ENCODE data around the gene TM7SF2.

TM7SF2 gene

GRCh38 chr11:65104628-65105027 lies 7.0 kb upstream of the TM7SF2 start:
- Histone ChIP-seq H3K27ac (ENCODE audit: low read depth, low read length) (no peak overlapping the region), H3K9me3 (ENCODE audit: control insufficient read depth in 1 of 2, low read length in 2 of 2) (no peaks in the 10 kb centered on the region), H3K27me3 (ENCODE audit: control insufficient read depth in 1 of 2, insufficient read depth in 2 of 2, low read length in 2 of 2) (no peaks in the 10 kb centered on the region), H3K4me3 (ENCODE audit: low read depth in 1 of 2, low read length in 2 of 2) (no peak overlapping the region), H3K36me3 (ENCODE audit: control insufficient read depth in 1 of 2, insufficient read depth in 2 of 2, low read length in 2 of 2) (peaks cover 10 to 31% of the 10 kb centered on the region in 2 donors), H3K9ac (ENCODE audit: low read depth in 1 of 2, low read length in 2 of 2) (no peak overlapping the region), H3K4me1 (ENCODE audit: control insufficient read depth in 1 of 2, insufficient read depth in 2 of 2, low read length in 2 of 2) (peaks cover 0 to 4% of the 10 kb centered on the region in 2 donors)

- H3K9ac ChIP-seq (ENCODE audit: low read depth in 1 of 2, low read length in 2 of 2): no peak overlapping the region
- no peak overlapping the region for H3K27ac ChIP-seq (ENCODE audit: low read depth, low read length)
- H3K4me3 ChIP-seq (ENCODE audit: low read depth in 1 of 2, low read length in 2 of 2): no peak overlapping the region
- H3K9me3 ChIP-seq (ENCODE audit: control insufficient read depth in 1 of 2, low read length in 2 of 2): no peaks in the 10 kb centered on the region
- no peaks in the 10 kb centered on the region for H3K27me3 ChIP-seq (ENCODE audit: control insufficient read depth in 1 of 2, insufficient read depth in 2 of 2, low read length in 2 of 2)
- peaks cover 14 to 19% of the 10 kb centered on the region in 2 donors for H3K4me1 ChIP-seq (ENCODE audit: control insufficient read depth in 1 of 2, insufficient read depth in 2 of 2, low read length in 2 of 2)
- peaks cover 10 to 34% of the 10 kb centered on the region in 2 donors for H3K36me3 ChIP-seq (ENCODE audit: control insufficient read depth in 1 of 2, insufficient read depth in 2 of 2, low read length in 2 of 2)
Observed at GRCh38 chr11:65107078-65107477, 4.6 kb upstream of the TM7SF2 start.

- Histone ChIP-seq H3K4me1 (ENCODE audit: control insufficient read depth in 1 of 2, insufficient read depth in 2 of 2, low read length in 2 of 2) (peaks cover 16 to 23% of the 10 kb centered on the region in 2 donors), H3K9me3 (ENCODE audit: control insufficient read depth in 1 of 2, low read length in 2 of 2) (no peaks in the 10 kb centered on the region), H3K27ac (ENCODE audit: low read depth, low read length) (no peak overlapping the region), H3K27me3 (ENCODE audit: control insufficient read depth in 1 of 2, insufficient read depth in 2 of 2, low read length in 2 of 2) (no peaks in the 10 kb centered on the region), H3K4me3 (ENCODE audit: low read depth in 1 of 2, low read length in 2 of 2) (no peak overlapping the region), H3K36me3 (ENCODE audit: control insufficient read depth in 1 of 2, insufficient read depth in 2 of 2, low read length in 2 of 2) (peaks cover 10 to 34% of the 10 kb centered on the region in 2 donors), H3K9ac (ENCODE audit: low read depth in 1 of 2, low read length in 2 of 2) (no peak overlapping the region)
Observed at GRCh38 chr11:65107751-65108468, 3.8 kb upstream of the TM7SF2 start.

DNA sequence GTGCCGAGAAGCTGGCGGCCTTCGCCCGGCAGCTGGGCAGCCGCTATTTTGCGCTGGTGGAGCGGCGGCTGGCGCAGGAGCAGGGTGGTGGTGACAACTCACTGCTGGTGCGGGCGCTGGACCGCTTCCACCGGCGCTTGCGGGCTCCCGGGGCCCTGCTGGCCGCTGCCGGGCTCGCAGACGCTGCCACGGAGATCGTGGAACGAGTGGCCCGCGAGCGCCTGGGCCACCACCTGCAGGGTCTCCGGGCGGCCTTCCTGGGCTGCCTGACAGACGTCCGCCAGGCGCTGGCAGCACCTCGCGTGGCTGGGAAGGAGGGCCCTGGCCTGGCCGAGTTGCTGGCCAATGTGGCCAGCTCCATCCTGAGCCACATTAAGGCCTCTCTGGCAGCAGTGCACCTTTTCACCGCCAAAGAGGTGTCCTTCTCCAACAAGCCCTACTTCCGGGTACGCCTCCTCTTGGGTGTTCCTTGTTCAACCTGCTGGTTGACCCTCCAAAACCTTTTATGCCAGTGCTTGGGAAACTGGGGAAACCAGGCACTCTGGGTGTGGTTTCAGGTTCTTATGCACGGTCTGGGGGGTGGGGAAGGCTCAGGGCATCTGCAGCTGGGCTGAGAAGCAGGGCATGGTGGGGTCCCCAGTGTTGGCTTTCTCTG lies 3.1 kb upstream of the TM7SF2 start:
- no peak overlapping the region for H3K4me3 ChIP-seq (ENCODE audit: low read depth in 1 of 2, low read length in 2 of 2)
- no peaks in the 10 kb centered on the region for H3K9me3 ChIP-seq (ENCODE audit: control insufficient read depth in 1 of 2, low read length in 2 of 2)
- H3K4me1 ChIP-seq (ENCODE audit: control insufficient read depth in 1 of 2, insufficient read depth in 2 of 2, low read length in 2 of 2): peaks cover 20 to 29% of the 10 kb centered on the region in 2 donors
- no peak overlapping the region for H3K9ac ChIP-seq (ENCODE audit: low read depth in 1 of 2, low read length in 2 of 2)
- peaks cover 10 to 34% of the 10 kb centered on the region in 2 donors for H3K36me3 ChIP-seq (ENCODE audit: control insufficient read depth in 1 of 2, insufficient read depth in 2 of 2, low read length in 2 of 2)
- no peak overlapping the region for H3K27ac ChIP-seq (ENCODE audit: low read depth, low read length)
- H3K27me3 ChIP-seq (ENCODE audit: control insufficient read depth in 1 of 2, insufficient read depth in 2 of 2, low read length in 2 of 2): no peaks in the 10 kb centered on the region

DNA sequence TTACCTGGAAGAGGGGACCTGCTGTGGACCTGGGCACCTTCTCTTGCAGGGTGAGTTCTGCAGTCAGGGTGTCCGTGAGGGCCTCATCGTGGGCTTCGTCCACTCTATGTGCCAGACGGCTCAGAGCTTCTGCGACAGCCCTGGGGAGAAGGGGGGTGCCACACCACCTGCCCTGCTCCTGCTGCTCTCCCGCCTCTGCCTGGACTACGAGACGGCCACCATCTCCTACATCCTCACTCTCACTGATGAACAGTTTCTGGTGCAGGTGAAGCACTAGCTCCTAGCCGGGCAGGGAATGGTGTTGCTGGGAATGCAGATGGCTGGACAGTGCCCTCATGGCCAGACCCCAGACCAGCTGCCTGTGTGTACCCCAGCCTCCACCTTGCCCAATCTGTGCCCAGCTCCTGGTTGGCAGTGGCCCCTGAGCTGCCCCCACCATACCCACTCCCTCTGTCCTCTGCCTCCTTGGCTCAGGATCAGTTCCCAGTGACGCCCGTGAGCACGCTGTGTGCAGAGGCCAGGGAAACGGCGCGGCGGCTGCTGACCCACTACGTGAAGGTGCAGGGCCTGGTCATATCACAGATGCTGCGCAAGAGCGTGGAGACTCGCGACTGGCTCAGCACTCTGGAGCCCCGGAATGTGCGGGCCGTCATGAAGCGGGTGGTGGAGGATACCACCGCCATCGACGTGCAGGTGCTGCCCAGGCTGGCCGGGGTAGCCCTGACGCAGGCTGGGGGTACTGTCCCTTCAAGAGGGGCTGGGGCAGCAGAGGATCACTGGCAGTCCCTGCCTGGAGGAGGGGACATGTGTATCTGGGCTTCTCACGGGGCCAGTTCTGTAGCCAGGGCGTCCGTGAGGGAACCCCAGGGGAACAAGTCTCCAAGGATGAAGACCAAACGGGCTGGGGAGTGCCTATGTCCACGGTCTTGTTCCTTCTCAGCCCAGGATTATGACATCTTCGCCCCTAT lies 2.2 kb upstream of the TM7SF2 start:
- Histone ChIP-seq H3K4me3 (ENCODE audit: low read depth in 1 of 2, low read length in 2 of 2) (no peak overlapping the region), H3K4me1 (ENCODE audit: control insufficient read depth in 1 of 2, insufficient read depth in 2 of 2, low read length in 2 of 2) (peaks cover 20 to 31% of the 10 kb centered on the region in 2 donors), H3K9me3 (ENCODE audit: control insufficient read depth in 1 of 2, low read length in 2 of 2) (no peaks in the 10 kb centered on the region), H3K9ac (ENCODE audit: low read depth in 1 of 2, low read length in 2 of 2) (no peak overlapping the region), H3K36me3 (ENCODE audit: control insufficient read depth in 1 of 2, insufficient read depth in 2 of 2, low read length in 2 of 2) (peaks cover 10 to 34% of the 10 kb centered on the region in 2 donors), H3K27ac (ENCODE audit: low read depth, low read length) (no peak overlapping the region), H3K27me3 (ENCODE audit: control insufficient read depth in 1 of 2, insufficient read depth in 2 of 2, low read length in 2 of 2) (no peaks in the 10 kb centered on the region)

DNA sequence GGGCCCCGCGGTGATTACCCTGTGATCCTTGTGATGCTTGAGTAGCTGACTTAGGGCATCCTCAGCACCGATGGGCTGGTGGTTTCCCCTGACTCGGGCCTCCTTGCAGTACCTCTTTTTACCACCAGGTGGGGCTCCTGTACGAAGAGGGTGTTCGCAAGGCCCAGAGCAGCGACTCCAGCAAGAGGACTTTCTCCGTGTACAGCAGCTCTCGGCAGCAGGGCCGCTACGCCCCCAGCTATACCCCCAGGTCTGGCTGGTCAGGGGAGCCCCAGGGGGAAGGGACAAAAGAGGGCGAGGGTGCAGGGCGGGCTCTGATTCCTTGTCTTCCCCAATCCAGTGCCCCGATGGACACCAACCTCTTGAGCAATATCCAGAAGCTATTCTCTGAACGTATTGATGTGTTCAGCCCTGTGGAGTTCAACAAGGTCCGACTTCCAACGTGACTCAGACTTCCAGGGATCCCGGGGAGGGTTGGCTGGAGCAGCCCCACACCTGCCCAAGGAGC lies 1.3 kb upstream of the TM7SF2 start:
- H3K27me3 ChIP-seq (ENCODE audit: control insufficient read depth in 1 of 2, insufficient read depth in 2 of 2, low read length in 2 of 2): no peaks in the 10 kb centered on the region
- peaks cover 10 to 33% of the 10 kb centered on the region in 2 donors for H3K36me3 ChIP-seq (ENCODE audit: control insufficient read depth in 1 of 2, insufficient read depth in 2 of 2, low read length in 2 of 2)
- peaks cover 20 to 33% of the 10 kb centered on the region in 2 donors for H3K4me1 ChIP-seq (ENCODE audit: control insufficient read depth in 1 of 2, insufficient read depth in 2 of 2, low read length in 2 of 2)
- no peak overlapping the region for H3K9ac ChIP-seq (ENCODE audit: low read depth in 1 of 2, low read length in 2 of 2)
- H3K27ac ChIP-seq (ENCODE audit: low read depth, low read length): no peak overlapping the region
- H3K9me3 ChIP-seq (ENCODE audit: control insufficient read depth in 1 of 2, low read length in 2 of 2): no peaks in the 10 kb centered on the region
- no peak overlapping the region for H3K4me3 ChIP-seq (ENCODE audit: low read depth in 1 of 2, low read length in 2 of 2)

- Histone ChIP-seq H3K27me3 (ENCODE audit: control insufficient read depth in 1 of 2, insufficient read depth in 2 of 2, low read length in 2 of 2) (no peaks in the 10 kb centered on the region), H3K27ac (ENCODE audit: low read depth, low read length) (no peak overlapping the region), H3K4me1 (ENCODE audit: control insufficient read depth in 1 of 2, insufficient read depth in 2 of 2, low read length in 2 of 2) (peaks cover 25 to 41% of the 10 kb centered on the region in 2 donors), H3K36me3 (ENCODE audit: control insufficient read depth in 1 of 2, insufficient read depth in 2 of 2, low read length in 2 of 2) (peaks cover 8 to 31% of the 10 kb centered on the region in 2 donors), H3K9me3 (ENCODE audit: control insufficient read depth in 1 of 2, low read length in 2 of 2) (no peaks in the 10 kb centered on the region), H3K4me3 (ENCODE audit: low read depth in 1 of 2, low read length in 2 of 2) (peak overlapping the region in 1 of 2 donors; percentile 42), H3K9ac (ENCODE audit: low read depth in 1 of 2, low read length in 2 of 2) (no peak overlapping the region)
Observed at GRCh38 chr11:65111159-65111743, 421 bp upstream of the TM7SF2 start.

GRCh38 chr11:65112546-65113360 lies 1.1 kb downstream of the TM7SF2 start:
- Histone ChIP-seq H3K4me1 (ENCODE audit: control insufficient read depth in 1 of 2, insufficient read depth in 2 of 2, low read length in 2 of 2) (peaks cover 29 to 49% of the 10 kb centered on the region in 2 donors), H3K27ac (ENCODE audit: low read depth, low read length) (no peak overlapping the region), H3K9me3 (ENCODE audit: control insufficient read depth in 1 of 2, low read length in 2 of 2) (no peaks in the 10 kb centered on the region), H3K9ac (ENCODE audit: low read depth in 1 of 2, low read length in 2 of 2) (peak overlapping the region; percentile 73 to 80), H3K27me3 (ENCODE audit: control insufficient read depth in 1 of 2, insufficient read depth in 2 of 2, low read length in 2 of 2) (no peaks in the 10 kb centered on the region), H3K4me3 (ENCODE audit: low read depth in 1 of 2, low read length in 2 of 2) (peak overlapping the region; percentile 74 to 76), H3K36me3 (ENCODE audit: control insufficient read depth in 1 of 2, insufficient read depth in 2 of 2, low read length in 2 of 2) (peaks cover 6 to 22% of the 10 kb centered on the region in 2 donors)

GRCh38 chr11:65113361-65113756 lies 1.7 kb downstream of the TM7SF2 start:
- H3K27ac ChIP-seq (ENCODE audit: low read depth, low read length): no peak overlapping the region
- H3K9me3 ChIP-seq (ENCODE audit: control insufficient read depth in 1 of 2, low read length in 2 of 2): no peaks in the 10 kb centered on the region
- peaks cover 6 to 16% of the 10 kb centered on the region in 2 donors for H3K36me3 ChIP-seq (ENCODE audit: control insufficient read depth in 1 of 2, insufficient read depth in 2 of 2, low read length in 2 of 2)
- H3K9ac ChIP-seq (ENCODE audit: low read depth in 1 of 2, low read length in 2 of 2): peak overlapping the region; percentile 73 to 80
- no peaks in the 10 kb centered on the region for H3K27me3 ChIP-seq (ENCODE audit: control insufficient read depth in 1 of 2, insufficient read depth in 2 of 2, low read length in 2 of 2)
- peaks cover 33 to 49% of the 10 kb centered on the region in 2 donors for H3K4me1 ChIP-seq (ENCODE audit: control insufficient read depth in 1 of 2, insufficient read depth in 2 of 2, low read length in 2 of 2)
- peak overlapping the region; percentile 74 to 76 for H3K4me3 ChIP-seq (ENCODE audit: low read depth in 1 of 2, low read length in 2 of 2)

Data from duodenal mucosa (tissue), 2 donors.